ENCODE measurements around the gene MARCHF2. TPM values are rescaled to one million over a fixed set of nuclear protein-coding genes. Genes with fewer than 3 reads are reported as not detected.

The MARCHF2 gene
- total and polyA plus RNA-seq, 7 donors: 25.8 to 383 (median 283) TPM

GRCh38 chr19:8482696-8483095 lies 69.6 kb downstream of the MARCHF2 start:
- H3K9me3 ChIP-seq: no peaks in the 10 kb centered on the region
- TF ChIP-seq EP300 (IDR thresholded peaks at IDR 0.05) (no peak), POLR2A (IDR thresholded peaks at IDR 0.05) (no peak), CTCF (IDR thresholded peaks at IDR 0.05) (no peak), POLR2AphosphoS5 (IDR thresholded peaks at IDR 0.05) (no peak)
- no peak overlapping the region for H3K27ac ChIP-seq
- H3K4me1 ChIP-seq: peaks cover 0 to 27% (median 24%) of the 10 kb centered on the region in 4 donors
- no peaks in the 10 kb centered on the region for H3K27me3 ChIP-seq
- H3K36me3 ChIP-seq: peaks cover 25 to 81% (median 34%) of the 10 kb centered on the region in 4 donors
- DNase-seq: no peak
- WGBS, 2 donors: 94 to 96% methylated on average over 11 of the region's 11 CpGs
- no peak overlapping the region for H3K4me3 ChIP-seq
- intact Hi-C loops (cut with DNase I): no loop called here

- Histone ChIP-seq H3K27me3 (no peaks in the 10 kb centered on the region), H3K4me3 (no peak overlapping the region), H3K4me1 (peaks cover 0 to 22% (median 21%) of the 10 kb centered on the region in 4 donors), H3K9me3 (no peaks in the 10 kb centered on the region), H3K27ac (no peak overlapping the region), H3K36me3 (peaks cover 28 to 81% (median 39%) of the 10 kb centered on the region in 4 donors)
- no peak for DNase-seq
- TF ChIP-seq EP300 (IDR thresholded peaks at IDR 0.05) (no peak), CTCF (IDR thresholded peaks at IDR 0.05) (no peak), POLR2AphosphoS5 (IDR thresholded peaks at IDR 0.05) (no peak), POLR2A (IDR thresholded peaks at IDR 0.05) (no peak)
- 91 to 93% methylated on average over 8 of the region's 8 CpGs for WGBS, 2 donors
- intact Hi-C loops (cut with DNase I): no loop called here
These were observed 70.1 kb downstream of the MARCHF2 start for GRCh38 chr19:8483165-8483564.

GRCh38 chr19:8484331-8484894 lies 71.3 kb downstream of the MARCHF2 start:
- Histone ChIP-seq H3K9me3 (no peaks in the 10 kb centered on the region), H3K27me3 (no peaks in the 10 kb centered on the region), H3K36me3 (peaks cover 28 to 84% (median 42%) of the 10 kb centered on the region in 4 donors), H3K4me1 (peaks cover 0 to 15% (median 12%) of the 10 kb centered on the region in 4 donors), H3K27ac (no peak overlapping the region), H3K4me3 (no peak overlapping the region)
- 74 to 84% methylated on average over 18 of the region's 18 CpGs for WGBS, 2 donors
- intact Hi-C loops (cut with DNase I): no loop called here
- no peak for TF ChIP-seq EP300 (IDR thresholded peaks at IDR 0.05)
- no peak for TF ChIP-seq POLR2AphosphoS5 (IDR thresholded peaks at IDR 0.05)
- no peak for TF ChIP-seq POLR2A (IDR thresholded peaks at IDR 0.05)
- TF ChIP-seq CTCF (IDR thresholded peaks at IDR 0.05): no peak
- DNase-seq: no peak

GRCh38 chr19:8485561-8486371 lies 72.7 kb downstream of the MARCHF2 start:
- Histone ChIP-seq H3K4me3 (no peak overlapping the region), H3K27me3 (no peaks in the 10 kb centered on the region), H3K27ac (no peak overlapping the region), H3K9me3 (no peaks in the 10 kb centered on the region), H3K36me3 (peaks cover 28 to 90% (median 42%) of the 10 kb centered on the region in 4 donors), H3K4me1 (peaks cover 0 to 15% (median 11%) of the 10 kb centered on the region in 4 donors)
- WGBS, 2 donors: 98% methylated on average over 62 of the region's 62 CpGs
- DNase-seq: no peak
- intact Hi-C loops (cut with DNase I): no loop called here
- TF ChIP-seq CTCF (IDR thresholded peaks at IDR 0.05) (no peak), POLR2AphosphoS5 (IDR thresholded peaks at IDR 0.05) (no peak), EP300 (IDR thresholded peaks at IDR 0.05) (no peak), POLR2A (IDR thresholded peaks at IDR 0.05) (no peak)
